BLaER1 treated with 17β-estradiol and CSF1 and Interleukin-3, amounts not matched to agents 10 nM and 100 nM (cell line): ENCODE data around the gene RNF26.

Experiments used
- H3K27ac ChIP-seq, 11 experiments: shearing (Covaris generic); formaldehyde crosslinking; 2 replicates each; pipeline ENCODE4 v1.8.1; 2022
- H3K27me3 ChIP-seq, 11 experiments: shearing (Covaris generic); formaldehyde crosslinking; 2 replicates each; pipeline ENCODE4 v1.8.1; 2022
- H3K36me3 ChIP-seq, 11 experiments: shearing (Covaris generic); formaldehyde crosslinking; 2 replicates each; pipeline ENCODE4 v1.8.1; 2022
- H3K4me1 ChIP-seq, 10 experiments: shearing (Covaris generic); formaldehyde crosslinking; 2 replicates each; pipeline ENCODE4 v1.8.1; 2022
- H3K4me2 ChIP-seq, 11 experiments: shearing (Covaris generic); formaldehyde crosslinking; 2 replicates each; pipeline ENCODE4 v1.8.1; 2022
- H3K4me3 ChIP-seq, 10 experiments: shearing (Covaris generic); formaldehyde crosslinking; 2 replicates each; pipeline ENCODE4 v1.8.1; 2022
- H3K9ac ChIP-seq, 11 experiments: shearing (Covaris generic); formaldehyde crosslinking; 2 replicates each; pipeline ENCODE4 v1.8.1; 2022
- H3K9me3 ChIP-seq, 11 experiments: shearing (Covaris generic); formaldehyde crosslinking; replicated peaks in 1 of 11; 2 replicates each; pipeline ENCODE4 v1.8.1; 2022
- H4K20me1 ChIP-seq, 11 experiments: shearing (Covaris generic); formaldehyde crosslinking; 2 replicates each; pipeline ENCODE4 v1.8.1; 2022
- Cebpa-rat ChIP-seq, 11 experiments: shearing (Covaris generic); IDR thresholded peaks; 2 replicates each; pipeline ENCODE4 v1.8.1; 2022

RNF26 gene

DNA sequence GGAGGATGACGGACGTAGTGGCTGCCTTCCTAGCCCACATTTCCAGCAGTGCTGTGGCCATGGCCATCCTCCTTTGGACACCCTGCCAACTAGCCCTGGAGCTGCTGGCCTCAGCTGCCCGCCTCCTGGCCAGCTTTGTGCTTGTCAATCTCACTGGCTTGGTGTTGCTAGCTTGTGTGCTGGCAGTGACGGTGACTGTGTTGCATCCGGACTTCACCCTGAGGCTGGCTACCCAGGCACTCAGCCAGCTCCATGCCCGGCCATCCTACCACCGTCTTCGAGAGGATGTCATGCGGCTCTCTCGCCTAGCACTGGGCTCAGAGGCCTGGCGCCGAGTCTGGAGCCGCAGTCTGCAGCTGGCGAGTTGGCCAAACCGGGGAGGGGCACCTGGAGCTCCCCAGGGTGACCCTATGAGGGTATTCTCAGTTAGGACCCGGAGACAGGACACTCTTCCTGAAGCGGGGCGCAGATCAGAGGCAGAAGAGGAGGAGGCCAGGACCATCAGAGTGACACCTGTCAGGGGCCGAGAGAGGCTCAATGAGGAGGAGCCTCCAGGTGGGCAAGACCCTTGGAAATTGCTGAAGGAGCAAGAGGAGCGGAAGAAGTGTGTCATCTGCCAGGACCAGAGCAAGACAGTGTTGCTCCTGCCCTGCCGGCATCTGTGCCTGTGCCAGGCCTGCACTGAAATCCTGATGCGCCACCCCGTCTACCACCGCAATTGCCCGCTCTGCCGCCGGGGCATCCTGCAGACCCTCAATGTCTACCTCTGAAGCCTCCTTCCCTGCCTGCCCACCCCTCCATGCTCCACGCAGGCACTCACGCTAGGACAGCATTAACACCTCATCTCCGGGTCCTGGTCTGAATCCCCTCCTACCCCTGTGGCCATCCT lies 1.6 kb downstream of the RNF26 start:
- Histone ChIP-seq H3K9me3 (no peaks in the 10 kb centered on the region), H3K27ac (peak overlapping the region in 7 of 11 experiments; percentile 33 to 96 (median 90); a peak in 10 of 22 replicates), H3K9ac (peak overlapping the region in 9 of 11 experiments; percentile 88 to 96 (median 90); a peak in 16 of 22 replicates), H3K36me3 (peaks cover 0 to 18% (median 0%) of the 10 kb centered on the region in 11 experiments; a peak in 4 of 22 replicates), H4K20me1 (peaks cover 0 to 28% (median 19%) of the 10 kb centered on the region in 11 experiments; a peak in 19 of 22 replicates), H3K4me3 (peak overlapping the region in 9 of 10 experiments; percentile 81 to 94 (median 85); a peak in 17 of 20 replicates), H3K27me3 (peaks cover 26 to 27% (median 26%) of the 10 kb centered on the region in 11 experiments), H3K4me1 (peaks cover 58 to 80% (median 76%) of the 10 kb centered on the region in 10 experiments), H3K4me2 (peak overlapping the region; percentile 90 to 98 (median 94))
- TF ChIP-seq Cebpa-rat (IDR thresholded peaks at IDR 0.05) = no peak

DNA sequence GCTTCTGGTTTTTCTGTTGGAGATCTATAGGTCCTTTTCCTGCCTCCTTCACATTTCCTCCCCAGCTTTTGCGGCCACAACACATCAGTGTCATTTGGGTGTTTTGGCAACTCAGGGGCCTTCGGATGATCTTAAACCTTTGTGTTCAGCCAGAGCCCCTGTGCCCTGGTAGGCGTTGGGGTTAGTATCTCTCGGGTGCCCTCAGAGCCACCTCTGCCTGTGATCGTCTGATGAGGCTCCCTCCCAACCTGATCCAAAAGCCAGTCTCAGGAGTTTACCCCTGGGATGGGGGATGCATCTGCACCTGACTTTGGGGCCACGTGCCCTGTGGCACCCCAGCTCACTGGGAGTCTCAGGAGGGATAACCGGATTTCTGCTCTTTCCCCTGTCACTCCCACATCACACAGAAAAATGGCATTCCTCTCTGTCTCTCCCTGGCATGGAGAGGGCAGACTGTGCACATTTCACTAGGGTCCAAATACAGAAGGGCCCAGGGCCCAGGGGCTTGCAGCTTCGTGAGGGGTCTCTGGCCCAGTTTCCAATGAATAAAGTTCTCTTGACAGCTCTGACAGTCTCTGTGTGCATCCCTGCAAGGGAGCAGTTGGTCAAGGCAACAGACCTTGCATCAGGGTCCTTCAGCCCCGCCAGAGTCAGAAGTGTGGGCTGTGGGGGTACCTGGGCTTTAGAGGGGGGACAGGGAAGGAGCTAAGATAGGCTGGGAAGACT lies 2.6 kb downstream of the RNF26 start:
- Histone ChIP-seq H3K4me3 (peak overlapping the region in 7 of 10 experiments; percentile 3 to 94 (median 41); a peak in 11 of 20 replicates), H3K9me3 (no peaks in the 10 kb centered on the region), H3K27me3 (peaks cover 32 to 37% (median 36%) of the 10 kb centered on the region in 11 experiments), H4K20me1 (peaks cover 0 to 33% (median 19%) of the 10 kb centered on the region in 11 experiments; a peak in 19 of 22 replicates), H3K36me3 (peaks cover 0 to 18% (median 0%) of the 10 kb centered on the region in 11 experiments; a peak in 4 of 22 replicates), H3K4me2 (peak overlapping the region; percentile 90 to 98 (median 94)), H3K4me1 (peaks cover 68 to 90% (median 86%) of the 10 kb centered on the region in 10 experiments), H3K9ac (peak overlapping the region; percentile 33 to 95 (median 51); a peak in 18 of 22 replicates), H3K27ac (peak overlapping the region in 6 of 11 experiments; percentile 14 to 43 (median 26); a peak in 8 of 22 replicates)
- TF ChIP-seq Cebpa-rat (IDR thresholded peaks at IDR 0.05) = no peak

DNA sequence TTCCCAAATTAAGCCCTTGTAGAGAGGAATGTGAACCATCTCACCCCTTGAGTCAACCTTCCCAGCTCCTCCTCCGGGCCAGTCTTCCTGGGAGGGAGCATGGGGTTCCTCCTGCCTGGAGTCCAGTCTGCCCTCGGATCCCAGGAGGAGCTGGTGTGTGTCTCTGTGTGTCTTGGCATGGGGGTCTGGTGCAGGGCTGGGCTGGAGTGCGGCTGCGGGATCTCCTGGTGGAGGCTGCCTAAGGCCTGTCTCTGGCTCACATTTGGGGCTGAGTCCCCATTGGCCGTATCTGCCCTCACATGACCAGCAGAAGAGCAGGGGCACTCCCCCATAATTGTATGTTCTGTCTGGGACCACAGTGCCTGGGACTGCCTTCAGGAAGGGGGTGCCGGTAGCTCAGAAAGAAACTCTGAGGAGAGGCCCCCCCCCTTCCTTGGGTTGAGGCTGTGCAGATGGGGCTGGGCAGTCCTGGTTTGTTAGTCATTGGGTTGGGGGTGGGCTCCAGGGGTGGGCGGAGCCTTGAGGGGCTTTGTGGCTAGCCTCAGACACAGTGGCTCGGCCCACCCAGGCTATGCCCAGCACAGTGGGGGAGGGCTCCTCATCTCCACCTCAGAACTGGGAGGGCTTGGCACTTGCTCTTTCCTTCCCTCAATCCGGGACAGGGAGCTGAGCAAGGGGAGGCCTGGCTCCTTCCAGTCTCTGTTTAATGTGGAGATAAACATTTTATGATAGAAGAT lies 3.4 kb downstream of the RNF26 start:
- Histone ChIP-seq H3K27me3 (peaks cover 32 to 43% (median 38%) of the 10 kb centered on the region in 11 experiments), H3K9ac (peak overlapping the region; percentile 20 to 95 (median 51); a peak in 17 of 22 replicates), H4K20me1 (peaks cover 0 to 34% (median 19%) of the 10 kb centered on the region in 11 experiments; a peak in 19 of 22 replicates), H3K36me3 (peaks cover 0 to 18% (median 0%) of the 10 kb centered on the region in 11 experiments; a peak in 4 of 22 replicates), H3K9me3 (no peaks in the 10 kb centered on the region), H3K4me3 (peak overlapping the region in 6 of 10 experiments; percentile 3 to 94 (median 43); a peak in 8 of 20 replicates), H3K4me1 (peaks cover 69 to 89% (median 86%) of the 10 kb centered on the region in 10 experiments), H3K4me2 (peak overlapping the region; percentile 90 to 98 (median 94)), H3K27ac (peak overlapping the region in 3 of 11 experiments; percentile 33 to 43 (median 41); a peak in 5 of 22 replicates)
- TF ChIP-seq Cebpa-rat (IDR thresholded peaks at IDR 0.05) = no peak

DNA sequence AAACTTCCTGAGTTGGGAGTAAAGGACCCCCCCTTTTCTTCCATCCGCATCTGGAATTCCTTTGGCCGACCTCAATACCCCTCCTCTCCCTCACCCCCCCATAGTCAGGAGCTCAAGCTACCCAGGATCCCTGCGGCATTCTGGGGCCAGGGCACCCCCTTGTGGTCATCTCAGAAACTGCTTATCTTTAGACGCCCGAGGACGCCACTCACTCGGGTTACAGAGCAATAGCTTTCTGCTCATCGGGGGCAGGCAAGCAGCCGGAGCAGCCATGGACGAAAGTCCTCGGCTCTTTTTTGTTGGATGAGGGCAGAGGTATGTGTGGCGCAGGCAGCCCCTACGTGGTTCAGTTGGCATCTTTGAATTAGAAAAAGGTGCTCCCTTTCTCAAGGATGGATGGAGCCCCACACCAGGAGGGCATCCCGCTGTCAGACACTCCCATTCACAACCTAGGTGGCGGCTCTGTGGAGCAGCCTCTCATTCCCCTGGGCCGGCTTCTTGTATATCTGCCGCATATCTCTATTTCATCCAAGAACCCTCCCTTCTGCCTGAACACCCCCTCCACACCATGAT lies 4.1 kb downstream of the RNF26 start:
- Histone ChIP-seq H3K9ac (peak overlapping the region in 6 of 11 experiments; percentile 20 to 95 (median 70); a peak in 5 of 22 replicates), H3K9me3 (no peaks in the 10 kb centered on the region), H3K27me3 (peaks cover 32 to 43% (median 38%) of the 10 kb centered on the region in 11 experiments), H3K4me1 (peaks cover 69 to 83% (median 81%) of the 10 kb centered on the region in 10 experiments), H3K36me3 (peaks cover 0 to 18% (median 0%) of the 10 kb centered on the region in 11 experiments; a peak in 4 of 22 replicates), H3K4me3 (no peak overlapping the region), H4K20me1 (peaks cover 0 to 37% (median 19%) of the 10 kb centered on the region in 11 experiments; a peak in 19 of 22 replicates), H3K4me2 (peak overlapping the region; percentile 90 to 98 (median 94)), H3K27ac (no peak overlapping the region)
- no peak for TF ChIP-seq Cebpa-rat (IDR thresholded peaks at IDR 0.05)

DNA sequence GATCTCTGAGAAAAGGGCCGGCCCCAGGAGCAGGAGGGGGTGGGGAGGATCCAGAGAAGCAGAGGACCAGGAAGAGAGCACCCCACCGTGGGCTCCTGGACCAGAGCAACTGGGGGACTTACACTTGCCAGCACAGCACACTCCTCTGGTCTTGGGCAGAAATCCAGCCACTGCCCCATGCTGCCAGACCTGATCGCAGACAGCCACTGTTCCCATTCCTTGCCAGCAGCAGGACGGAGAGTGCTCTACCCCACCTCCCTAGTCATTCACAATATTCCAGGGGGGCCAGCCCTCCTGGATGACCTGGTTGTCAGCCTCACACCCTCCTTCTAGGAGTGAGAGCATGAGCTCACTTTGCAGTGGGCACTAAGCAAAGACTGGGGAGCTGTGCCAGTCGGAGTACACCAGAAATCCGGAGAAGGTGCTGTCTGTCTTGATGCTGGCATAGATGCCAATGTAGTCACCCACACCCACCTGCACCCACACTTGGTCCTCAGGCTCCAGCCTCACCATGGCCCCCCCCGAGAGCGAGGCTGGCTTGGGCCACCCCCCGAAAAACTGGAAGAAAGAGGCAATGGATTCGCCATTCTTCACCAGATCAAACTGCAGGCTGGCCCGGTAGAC lies 4.8 kb downstream of the RNF26 start:
- Histone ChIP-seq H3K27ac (no peak overlapping the region), H3K4me3 (peak overlapping the region in 7 of 10 experiments; percentile 45 to 66 (median 51); a peak in 9 of 20 replicates), H3K36me3 (peaks cover 0 to 18% (median 0%) of the 10 kb centered on the region in 11 experiments; a peak in 4 of 22 replicates), H3K4me2 (peak overlapping the region; percentile 90 to 98 (median 94)), H4K20me1 (peaks cover 0 to 37% (median 19%) of the 10 kb centered on the region in 11 experiments; a peak in 19 of 22 replicates), H3K4me1 (peaks cover 64 to 78% (median 75%) of the 10 kb centered on the region in 10 experiments), H3K9me3 (no peaks in the 10 kb centered on the region), H3K9ac (peak overlapping the region in 2 of 11 experiments; percentile 64 to 76; a peak in 5 of 22 replicates), H3K27me3 (peaks cover 32 to 43% (median 38%) of the 10 kb centered on the region in 11 experiments)
- no peak for TF ChIP-seq Cebpa-rat (IDR thresholded peaks at IDR 0.05)

DNA sequence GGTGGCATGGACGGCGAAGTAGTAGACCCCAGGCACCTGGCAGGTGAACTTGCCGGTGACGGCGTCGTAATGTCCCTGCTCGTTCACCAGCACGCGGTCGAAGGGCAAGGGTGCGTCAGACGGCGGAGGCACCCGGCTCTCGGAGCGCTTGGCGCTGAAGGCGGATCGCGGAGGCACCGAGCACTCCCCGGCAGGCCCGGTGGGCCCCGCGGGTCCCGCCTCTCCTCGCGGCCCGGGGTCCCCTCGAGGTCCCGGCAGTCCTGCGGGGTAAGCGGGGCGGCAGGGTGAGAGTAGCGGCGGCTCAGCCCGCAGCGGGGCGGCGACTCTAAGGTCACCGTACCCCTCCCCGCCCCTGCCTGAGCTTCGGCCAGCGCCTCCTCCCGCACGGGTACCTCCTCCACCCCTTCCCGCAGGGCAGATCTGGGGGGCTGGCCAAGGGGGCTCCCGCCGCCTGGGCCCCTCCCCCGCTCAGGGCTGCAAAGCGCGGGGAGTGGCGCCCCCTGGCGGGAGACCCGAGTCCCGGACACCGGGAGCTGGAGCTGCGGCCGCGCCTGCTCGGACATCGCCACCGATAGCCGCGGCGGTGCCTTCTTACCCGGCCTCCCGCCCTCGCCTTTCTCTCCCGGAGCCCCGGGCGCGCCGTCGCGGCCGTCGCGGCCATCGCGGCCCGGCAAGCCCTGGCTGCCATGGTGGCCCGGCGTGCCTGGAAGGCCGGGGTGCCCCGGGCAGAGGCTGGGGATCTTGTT lies 5.4 kb downstream of the RNF26 start:
- TF ChIP-seq Cebpa-rat (IDR thresholded peaks at IDR 0.05) = no peak
- peaks cover 0 to 37% (median 19%) of the 10 kb centered on the region in 11 experiments; a peak in 19 of 22 replicates for H4K20me1 ChIP-seq
- peak overlapping the region; percentile 45 to 66 (median 52) for H3K4me3 ChIP-seq
- peaks cover 32 to 43% (median 38%) of the 10 kb centered on the region in 11 experiments for H3K27me3 ChIP-seq
- peak overlapping the region; percentile 90 to 98 (median 94) for H3K4me2 ChIP-seq
- H3K9ac ChIP-seq = peak overlapping the region; percentile 42 to 76 (median 63); a peak in 21 of 22 replicates
- H3K27ac ChIP-seq = peak overlapping the region in 4 of 11 experiments; percentile 28 to 37 (median 32); a peak in 1 of 22 replicates
- H3K36me3 ChIP-seq = peaks cover 0 to 18% (median 0%) of the 10 kb centered on the region in 11 experiments; a peak in 4 of 22 replicates
- H3K4me1 ChIP-seq = peaks cover 64 to 76% (median 74%) of the 10 kb centered on the region in 10 experiments
- no peaks in the 10 kb centered on the region for H3K9me3 ChIP-seq
